Gastrocnemius medialis (tissue), 4 donors: Measurements from ENCODE around the gene ENTPD6.

Experiments
- CTCF ChIP-seq, 5 experiments: fragments of 450-650 bp in 3 of 5; fragments of 200-600 bp in 2 of 5; sonication (generic) in 2 of 5; IDR thresholded peaks in 4 of 5; conservative IDR thresholded peaks in 1 of 5; 1 replicate in 4 of 5; 2 replicates in 1 of 5; pipeline ENCODE4 v1.5.1; 2016 to 2019; ENCODE audit warnings: antibody characterized with exemption in 5 of 5, mild to moderate bottlenecking in 3 of 5, moderate library complexity in 3 of 5
- POLR2A ChIP-seq, 2 donors: fragments of 450-650 bp; IDR thresholded peaks; one replicate each; pipeline ENCODE4 v1.6.1; 2017; ENCODE audit warnings: antibody characterized with exemption in 2 of 2, mild to moderate bottlenecking in 2 of 2, moderate library complexity in 2 of 2

GRCh38 chr20:25229486-25230165 lies 34.1 kb downstream of the ENTPD6 start:
- TF ChIP-seq CTCF (IDR thresholded peaks at IDR 0.05 in 4 of 5, conservative IDR thresholded peaks at IDR 0.05 in 1 of 5) (no peak), POLR2A (IDR thresholded peaks at IDR 0.05) (no peak)
